ENCODE measurements around the gene VDAC2. TPM values are rescaled to one million over a fixed set of nuclear protein-coding genes. Genes with fewer than 3 reads are reported as not detected.

VDAC2 gene
- total RNA-seq, 1 experiment from 2014 or later = 328 TPM

DNA sequence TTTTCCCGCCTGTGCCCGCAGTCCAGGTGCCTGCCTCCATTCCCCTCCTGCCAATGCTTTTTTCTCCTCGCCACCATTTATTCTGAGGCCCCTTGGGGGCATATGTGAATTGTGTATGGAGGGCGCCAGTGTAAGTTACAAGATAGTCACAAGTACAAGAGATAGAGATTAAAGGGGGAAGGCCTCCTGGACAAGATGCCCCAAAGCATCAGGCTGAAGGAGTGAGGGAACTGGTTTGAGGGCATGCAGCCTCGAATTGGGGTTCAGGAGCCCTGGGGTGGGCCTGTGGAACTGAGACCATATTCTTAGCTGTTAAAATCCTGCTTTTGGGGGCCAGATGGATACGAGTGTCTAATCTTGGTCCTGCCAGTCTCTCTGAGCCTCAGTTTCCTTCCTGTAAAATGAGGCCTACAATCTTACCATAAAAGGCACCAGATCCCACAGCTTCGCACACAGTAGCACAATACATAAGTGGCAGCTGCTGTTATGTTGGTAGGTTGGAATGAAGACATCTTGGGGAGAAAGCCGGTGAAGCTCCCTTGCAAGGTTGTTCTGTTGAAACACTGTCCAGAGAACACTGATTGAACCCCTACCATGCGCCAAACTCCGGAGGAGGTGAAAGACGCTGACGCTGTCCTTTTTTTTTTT lies 25.7 kb downstream of the VDAC2 start:
- ChIA-PET CTCF (interaction anchor here (0.7 to 1.1 kb wide), 3 partner anchors 17 to 48 kb away, joined by 3 to 7 read pairs (median 4); partner anchors contain the start of gene VDAC2), POLR2A (ENCODE audit: low non-redundant PET) (no interaction called here)
- BruUV-seq (replicated peaks) = no TSS peak
- H3K27ac ChIP-seq (ENCODE audit: low read depth, low read length, poor library complexity, severe bottlenecking) = no peak overlapping the region
- peaks cover 12% of the 10 kb centered on the region for H3K36me3 ChIP-seq (ENCODE audit: insufficient read depth, low read length, poor library complexity, severe bottlenecking)
- peak overlapping the region; percentile 62 for H3K4me3 ChIP-seq (ENCODE audit: low read depth, low read length, poor library complexity, severe bottlenecking)
- H3K27me3 ChIP-seq (replicated peaks; ENCODE audit: insufficient read depth, low read depth, low read length, poor library complexity) = no peaks in the 10 kb centered on the region
- TF ChIP-seq EZH2 (IDR thresholded peaks at IDR 0.05; ENCODE audit: borderline replicate concordance, low read depth, low read length, poor library complexity, severe bottlenecking) = no peak
- TF ChIP-seq, protein P1, sequence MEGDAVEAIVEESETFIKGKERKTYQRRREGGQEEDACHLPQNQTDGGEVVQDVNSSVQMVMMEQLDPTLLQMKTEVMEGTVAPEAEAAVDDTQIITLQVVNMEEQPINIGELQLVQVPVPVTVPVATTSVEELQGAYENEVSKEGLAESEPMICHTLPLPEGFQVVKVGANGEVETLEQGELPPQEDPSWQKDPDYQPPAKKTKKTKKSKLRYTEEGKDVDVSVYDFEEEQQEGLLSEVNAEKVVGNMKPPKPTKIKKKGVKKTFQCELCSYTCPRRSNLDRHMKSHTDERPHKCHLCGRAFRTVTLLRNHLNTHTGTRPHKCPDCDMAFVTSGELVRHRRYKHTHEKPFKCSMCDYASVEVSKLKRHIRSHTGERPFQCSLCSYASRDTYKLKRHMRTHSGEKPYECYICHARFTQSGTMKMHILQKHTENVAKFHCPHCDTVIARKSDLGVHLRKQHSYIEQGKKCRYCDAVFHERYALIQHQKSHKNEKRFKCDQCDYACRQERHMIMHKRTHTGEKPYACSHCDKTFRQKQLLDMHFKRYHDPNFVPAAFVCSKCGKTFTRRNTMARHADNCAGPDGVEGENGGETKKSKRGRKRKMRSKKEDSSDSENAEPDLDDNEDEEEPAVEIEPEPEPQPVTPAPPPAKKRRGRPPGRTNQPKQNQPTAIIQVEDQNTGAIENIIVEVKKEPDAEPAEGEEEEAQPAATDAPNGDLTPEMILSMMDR (conservative IDR thresholded peaks at IDR 0.05; ENCODE audit: low read depth, low read length) = peak; percentile 16; the same call in 1 of the 2 replicates
- peaks cover 27% of the 10 kb centered on the region for H3K4me1 ChIP-seq (ENCODE audit: insufficient read depth, low read length, poor library complexity, severe bottlenecking)
- no peaks in the 10 kb centered on the region for H3K9me3 ChIP-seq (ENCODE audit: low read depth, low read length, poor library complexity, severe bottlenecking)
- intact Hi-C loops (cut with micrococcal nuclease; ENCODE audit: unreplicated experiment) = loop anchor here (1.0 to 10.0 kb wide), 5 partner anchors 48 to 1112 kb away; partner anchors contain the start of gene SAMD8
- DNase-seq (ENCODE audit: low spot score) = no peak

DNA sequence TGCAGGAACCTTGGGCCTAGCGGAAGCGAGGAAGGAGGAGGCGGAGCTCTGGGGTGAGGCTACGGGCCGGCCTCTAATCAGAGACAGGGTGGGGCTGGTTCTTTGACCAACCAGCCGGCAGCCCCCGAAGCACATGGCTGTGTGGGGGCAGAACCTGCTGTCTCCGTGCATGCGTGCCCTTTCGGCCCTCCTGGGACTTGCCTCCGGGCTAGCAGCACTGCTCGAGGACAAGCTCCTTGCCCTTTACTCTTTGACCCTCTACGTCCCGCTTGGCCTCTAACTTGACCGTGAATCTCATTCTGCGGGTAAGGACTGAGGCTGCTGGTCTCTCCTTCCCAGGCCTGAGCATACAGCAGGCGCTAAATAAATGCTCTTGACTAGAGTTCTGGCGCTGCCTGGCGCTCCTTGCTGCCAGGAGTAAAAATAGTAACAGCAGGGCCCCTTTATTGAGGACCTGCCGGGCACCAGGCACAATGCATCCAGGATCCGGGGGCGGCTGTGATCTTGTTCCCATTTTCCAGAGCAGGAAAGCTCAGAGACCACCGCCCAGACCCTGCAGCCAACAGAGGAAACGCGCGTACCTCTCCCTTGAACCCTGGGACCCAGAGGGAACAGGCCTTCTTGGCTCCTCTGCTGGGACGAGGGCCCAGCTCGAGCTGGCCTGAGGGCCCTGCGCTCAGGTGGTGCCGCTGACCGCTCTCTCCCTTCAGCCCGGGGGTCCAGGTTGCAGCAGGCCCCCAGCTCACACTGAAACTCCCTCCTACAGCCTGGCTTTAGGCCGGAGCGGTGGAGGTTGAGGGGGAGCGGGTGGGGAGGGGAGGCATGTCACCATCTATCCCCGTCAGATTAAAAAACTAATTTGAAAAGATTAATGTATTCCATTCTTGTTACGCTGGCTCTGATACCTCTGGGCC lies 27.8 kb downstream of the VDAC2 start:
- H3K36me3 ChIP-seq (ENCODE audit: insufficient read depth, low read length, poor library complexity, severe bottlenecking) = no peaks in the 10 kb centered on the region
- TF ChIP-seq, protein P1 (conservative IDR thresholded peaks at IDR 0.05; ENCODE audit: low read depth, low read length) = no peak
- no peak for TF ChIP-seq EZH2 (IDR thresholded peaks at IDR 0.05; ENCODE audit: borderline replicate concordance, low read depth, low read length, poor library complexity, severe bottlenecking)
- no peak overlapping the region for H3K27ac ChIP-seq (ENCODE audit: low read depth, low read length, poor library complexity, severe bottlenecking)
- intact Hi-C loops (cut with micrococcal nuclease; ENCODE audit: unreplicated experiment) = loop anchor here (5.0 to 10.0 kb wide), 4 partner anchors 124 to 1114 kb away; partner anchors contain the start of gene SAMD8
- DNase-seq (ENCODE audit: low spot score) = peak; percentile 31
- POLR2A ChIA-PET (ENCODE audit: low non-redundant PET) = interaction anchor here (0.7 kb wide), 1 partner anchor 1272 kb away, joined by 12 read pairs; no protein-coding TSS in a partner anchor
- no TSS peak for BruUV-seq (replicated peaks)
- CTCF ChIA-PET = interaction anchor here (0.6 kb wide), 1 partner anchor 16 kb away, joined by 4 read pairs; no protein-coding TSS in a partner anchor
- H3K27me3 ChIP-seq (replicated peaks; ENCODE audit: insufficient read depth, low read depth, low read length, poor library complexity) = no peaks in the 10 kb centered on the region
- peaks cover 27% of the 10 kb centered on the region for H3K4me1 ChIP-seq (ENCODE audit: insufficient read depth, low read length, poor library complexity, severe bottlenecking)
- H3K9me3 ChIP-seq (ENCODE audit: low read depth, low read length, poor library complexity, severe bottlenecking) = no peaks in the 10 kb centered on the region
- H3K4me3 ChIP-seq (ENCODE audit: low read depth, low read length, poor library complexity, severe bottlenecking) = no peak overlapping the region

DNA sequence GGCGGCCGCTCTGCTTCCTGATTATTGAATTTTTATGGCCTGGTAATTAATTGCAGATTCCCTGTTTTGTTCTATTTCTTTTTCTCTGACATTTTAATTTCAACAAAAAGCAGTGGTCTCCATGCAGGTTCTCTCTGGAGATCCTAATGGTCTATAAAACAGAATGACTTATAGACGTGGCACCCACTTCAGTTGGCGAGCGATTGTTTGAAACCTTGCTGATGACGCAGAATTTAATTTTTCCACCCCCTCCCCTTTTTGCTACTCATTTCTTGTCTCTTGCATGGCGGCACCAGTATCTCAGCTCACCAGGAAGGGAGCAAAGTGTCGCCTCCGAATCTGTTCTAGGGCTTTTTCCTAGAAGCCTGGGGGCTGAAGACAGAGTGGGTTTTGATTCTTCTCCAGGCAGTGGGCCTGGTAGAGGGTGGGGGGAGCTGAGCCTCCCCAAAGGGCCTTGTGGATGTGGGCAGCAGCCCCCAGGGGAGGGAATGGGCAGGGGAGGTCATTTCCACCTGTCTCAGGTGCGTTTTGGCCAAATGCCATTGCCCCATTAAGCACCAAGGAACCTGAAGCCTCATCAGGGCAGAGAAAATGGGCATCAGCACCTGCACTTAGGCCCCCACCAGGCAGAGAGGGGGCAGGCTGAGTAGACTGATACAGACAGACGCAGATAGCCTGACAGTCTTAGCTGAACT lies 28.6 kb downstream of the VDAC2 start:
- intact Hi-C loops (cut with micrococcal nuclease; ENCODE audit: unreplicated experiment) = loop anchor here (5.0 to 10.0 kb wide), 4 partner anchors 124 to 1114 kb away; partner anchors contain the start of gene SAMD8
- H3K27me3 ChIP-seq (replicated peaks; ENCODE audit: insufficient read depth, low read depth, low read length, poor library complexity) = no peaks in the 10 kb centered on the region
- POLR2A ChIA-PET (ENCODE audit: low non-redundant PET) = interaction anchor here (0.6 kb wide), 2 partner anchors 11 to 1843 kb away, joined by 4 to 10 read pairs; no protein-coding TSS in a partner anchor
- H3K9me3 ChIP-seq (ENCODE audit: low read depth, low read length, poor library complexity, severe bottlenecking) = no peaks in the 10 kb centered on the region
- no peak for TF ChIP-seq EZH2 (IDR thresholded peaks at IDR 0.05; ENCODE audit: borderline replicate concordance, low read depth, low read length, poor library complexity, severe bottlenecking)
- TF ChIP-seq, protein P1 (conservative IDR thresholded peaks at IDR 0.05; ENCODE audit: low read depth, low read length) = no peak
- CTCF ChIA-PET = interaction anchor here (0.6 kb wide), 1 partner anchor 96 kb away, joined by 7 read pairs; no protein-coding TSS in a partner anchor
- no peaks in the 10 kb centered on the region for H3K36me3 ChIP-seq (ENCODE audit: insufficient read depth, low read length, poor library complexity, severe bottlenecking)
- DNase-seq (ENCODE audit: low spot score) = peak; percentile 71
- H3K4me3 ChIP-seq (ENCODE audit: low read depth, low read length, poor library complexity, severe bottlenecking) = no peak overlapping the region
- peaks cover 27% of the 10 kb centered on the region for H3K4me1 ChIP-seq (ENCODE audit: insufficient read depth, low read length, poor library complexity, severe bottlenecking)
- no TSS peak for BruUV-seq (replicated peaks)
- peak overlapping the region; percentile 77 for H3K27ac ChIP-seq (ENCODE audit: low read depth, low read length, poor library complexity, severe bottlenecking)
